ENCODE measurements around the gene C19orf47. TPM values are rescaled to one million over a fixed set of nuclear protein-coding genes. Genes with fewer than 3 reads are reported as not detected.

C19orf47 gene
- total RNA-seq, result 15.7 TPM
- long read RNA-seq, partial matches to known transcripts, result 2 of 7 reads
- long read RNA-seq, other reads (novel, unspliced or antisense), result 4 of 7 reads

GRCh38 chr19:40348125-40348913, at the start of gene C19orf47, which contains the start of gene PLD3:
Gene C19orf47, minus strand, starts transcription at chr19:40348397. Its CDS starts 6,540 bp downstream, at chr19:40341857.
Gene PLD3, plus strand, starts transcription at chr19:40348695. Its CDS starts 17,789 bp downstream, at chr19:40366484.
- peak; percentile 100 for DNase-seq
- H3K4me3 ChIP-seq, result peak within 1 kb of the TSS; percentile 79
- H3K27ac ChIP-seq, result peak within 1 kb of the TSS; percentile 78
- peaks cover 21% of the 10 kb centered on the region for H3K4me1 ChIP-seq
- intact Hi-C loops (cut with DNase I), result no loop called here
- peaks cover 2% of the 10 kb centered on the region for H3K36me3 ChIP-seq
- ATAC-seq, result peak; percentile 98
- TF ChIP-seq CTCF (IDR thresholded peaks at IDR 0.05), result no peak
- H3K27me3 ChIP-seq (ENCODE audit: low read depth), result no peaks in the 10 kb centered on the region
- no peaks in the 10 kb centered on the region for H3K9me3 ChIP-seq

- H3K4me1 ChIP-seq, result peaks cover 16% of the 10 kb centered on the region
- H3K27me3 ChIP-seq (ENCODE audit: low read depth), result no peaks in the 10 kb centered on the region
- DNase-seq (no peak), ATAC-seq (no peak)
- H3K36me3 ChIP-seq, result peaks cover 36% of the 10 kb centered on the region
- H3K4me3 ChIP-seq, result no peak overlapping the region
- TF ChIP-seq CTCF (IDR thresholded peaks at IDR 0.05), result no peak
- H3K9me3 ChIP-seq, result no peaks in the 10 kb centered on the region
- intact Hi-C loops (cut with DNase I), result no loop called here
- H3K27ac ChIP-seq, result no peak overlapping the region
Observed at GRCh38 chr19:40397568-40397906, 49.3 kb upstream of the C19orf47 start.

- Histone ChIP-seq H3K9me3 (no peaks in the 10 kb centered on the region), H3K4me1 (peaks cover 21% of the 10 kb centered on the region), H3K4me3 (no peak overlapping the region), H3K27me3 (ENCODE audit: low read depth) (no peaks in the 10 kb centered on the region), H3K36me3 (peaks cover 36% of the 10 kb centered on the region), H3K27ac (no peak overlapping the region)
- intact Hi-C loops (cut with DNase I), result no loop called here
- ATAC-seq (no peak), DNase-seq (no peak)
- TF ChIP-seq CTCF (IDR thresholded peaks at IDR 0.05), result no peak
Observed at GRCh38 chr19:40396886-40397567, 48.8 kb upstream of the C19orf47 start.

GRCh38 chr19:40395956-40396355, 47.8 kb upstream of the C19orf47 start:
- Histone ChIP-seq H3K4me1 (peaks cover 23% of the 10 kb centered on the region), H3K27me3 (ENCODE audit: low read depth) (no peaks in the 10 kb centered on the region), H3K36me3 (peaks cover 30% of the 10 kb centered on the region), H3K4me3 (no peak overlapping the region), H3K9me3 (no peaks in the 10 kb centered on the region), H3K27ac (no peak overlapping the region)
- no peak for ATAC-seq
- no peak for TF ChIP-seq CTCF (IDR thresholded peaks at IDR 0.05)
- intact Hi-C loops (cut with DNase I), result no loop called here
- DNase-seq, result no peak

GRCh38 chr19:40394816-40395210, 46.6 kb upstream of the C19orf47 start:
- H3K36me3 ChIP-seq, result peaks cover 24% of the 10 kb centered on the region
- H3K9me3 ChIP-seq, result no peaks in the 10 kb centered on the region
- ATAC-seq (no peak), DNase-seq (no peak)
- no peak overlapping the region for H3K4me3 ChIP-seq
- no peaks in the 10 kb centered on the region for H3K27me3 ChIP-seq (ENCODE audit: low read depth)
- no peak overlapping the region for H3K27ac ChIP-seq
- intact Hi-C loops (cut with DNase I), result no loop called here
- no peak for TF ChIP-seq CTCF (IDR thresholded peaks at IDR 0.05)
- peaks cover 23% of the 10 kb centered on the region for H3K4me1 ChIP-seq
